Suprapubic skin (tissue), 4 donors: ENCODE measurements around the gene THRB.

Source experiments
- CTCF ChIP-seq, 2 donors: fragments of 200-600 bp in 1 of 2; fragments of 450-650 bp in 1 of 2; sonication (generic) in 1 of 2; IDR thresholded peaks; one replicate each; pipeline ENCODE4 v1.5.1; 2016 to 2019; ENCODE audit warnings: antibody characterized with exemption in 2 of 2, mild to moderate bottlenecking in 1 of 2, moderate library complexity in 1 of 2
- POLR2A ChIP-seq, 2 donors: fragments of 450-650 bp; IDR thresholded peaks; one replicate each; pipeline ENCODE4 v1.6.1; 2017; ENCODE audit warnings: antibody characterized with exemption in 2 of 2, mild to moderate bottlenecking in 2 of 2, moderate library complexity in 2 of 2
- POLR2AphosphoS5 ChIP-seq, 3 donors: sonication (generic); formaldehyde crosslinking; IDR thresholded peaks; one replicate each; pipeline ENCODE4 v1.6.1; 2017; ENCODE audit warnings: antibody characterized with exemption in 3 of 3

- no peak for TF ChIP-seq POLR2A (IDR thresholded peaks at IDR 0.05)
- TF ChIP-seq POLR2AphosphoS5 (IDR thresholded peaks at IDR 0.05) = no peak
- no peak for TF ChIP-seq CTCF (IDR thresholded peaks at IDR 0.05)
These were observed 92.9 kb downstream of the THRB start for GRCh38 chr3:24401811-24402185.
